Stimulated activated CD4-positive, alpha-beta T cell treated with anti-CD3 and anti-CD28 coated beads, Interleukin-12 subunit alpha, Interleukin-12 subunit beta, amount 100 ng/mL, for 24 hours (primary cell): Measurements from ENCODE around the gene CALML3.
"Not testable (repeated sequence)": the region's sequence is repeated elsewhere in the genome, so short reads cannot be mapped to it uniquely, and the experiment has no call there.

Experiments
- DNase-seq, 2 experiments: peaks; one replicate each; pipeline ENCODE4 v3.0.0-alpha.2; 2020; ENCODE audit warnings: low read depth in 2 of 2

Gene CALML3

GRCh38 chr10:5553400-5554170 lies 28.8 kb downstream of the CALML3 start:
- DNase-seq = no peak

GRCh38 chr10:5555021-5555510 lies 30.3 kb downstream of the CALML3 start:
- no peak for DNase-seq

- no peak for DNase-seq
Measured at GRCh38 chr10:5555881-5556280, 31.1 kb downstream of the CALML3 start.

GRCh38 chr10:5556576-5556975 lies 31.8 kb downstream of the CALML3 start:
- DNase-seq = no peak

- no peak for DNase-seq
Measured at GRCh38 chr10:5557040-5557721, 32.4 kb downstream of the CALML3 start.

GRCh38 chr10:5557799-5558771 lies 33.3 kb downstream of the CALML3 start:
- no peak for DNase-seq

- not testable (repeated sequence) for DNase-seq
Measured at GRCh38 chr10:5559022-5559421, 34.3 kb downstream of the CALML3 start.

GRCh38 chr10:5559642-5560141 lies 34.9 kb downstream of the CALML3 start:
- no peak for DNase-seq

- DNase-seq = no peak
Measured at GRCh38 chr10:5560142-5560816, 35.5 kb downstream of the CALML3 start.

- DNase-seq = no peak
Measured at GRCh38 chr10:5560817-5561703, 36.3 kb downstream of the CALML3 start.

- DNase-seq = no peak
Measured at GRCh38 chr10:5561704-5562645, 37.2 kb downstream of the CALML3 start.

GRCh38 chr10:5563321-5563961 lies 38.7 kb downstream of the CALML3 start:
- no peak for DNase-seq

GRCh38 chr10:5563991-5564536 lies 39.3 kb downstream of the CALML3 start:
- peak; percentile 38 to 46 for DNase-seq

- DNase-seq = no peak
Measured at GRCh38 chr10:5564537-5565204, 39.9 kb downstream of the CALML3 start.

GRCh38 chr10:5565205-5565545 lies 40.4 kb downstream of the CALML3 start:
- no peak for DNase-seq

GRCh38 chr10:5565671-5566581 lies 41.2 kb downstream of the CALML3 start:
- no peak for DNase-seq

GRCh38 chr10:5566614-5567013 lies 41.9 kb downstream of the CALML3 start:
- DNase-seq = no peak
